ENCODE measurements around the gene RAB40C. TPM values are rescaled to one million over a fixed set of nuclear protein-coding genes. Genes with fewer than 3 reads are reported as not detected.

RAB40C gene
- total RNA-seq, 1 experiment from 2014 or later: 19.9 TPM

- H3K4me3 ChIP-seq (ENCODE audit: low read depth, low read length, poor library complexity, severe bottlenecking): no peak overlapping the region
- H3K27me3 ChIP-seq (replicated peaks; ENCODE audit: insufficient read depth, low read depth, low read length, poor library complexity): no peaks in the 10 kb centered on the region
- no peaks in the 10 kb centered on the region for H3K9me3 ChIP-seq (ENCODE audit: low read depth, low read length, poor library complexity, severe bottlenecking)
- TF ChIP-seq CTCF (conservative IDR thresholded peaks at IDR 0.05; ENCODE audit: low read depth, low read length): no peak
- H3K4me1 ChIP-seq (ENCODE audit: insufficient read depth, low read length, poor library complexity, severe bottlenecking): peaks cover 3% of the 10 kb centered on the region
- ChIA-PET CTCF (no interaction called here), POLR2A (ENCODE audit: low non-redundant PET) (no interaction called here)
- H3K27ac ChIP-seq (ENCODE audit: low read depth, low read length, poor library complexity, severe bottlenecking): no peak overlapping the region
- DNase-seq (ENCODE audit: low spot score): no peak
- intact Hi-C loops (cut with micrococcal nuclease; ENCODE audit: unreplicated experiment): no loop called here
- H3K36me3 ChIP-seq (ENCODE audit: insufficient read depth, low read length, poor library complexity, severe bottlenecking): peaks cover 46% of the 10 kb centered on the region
- no TSS peak for BruUV-seq (replicated peaks)
Observed at GRCh38 chr16:669666-670065, 79.8 kb downstream of the RAB40C start.

GRCh38 chr16:670485-671352 lies 80.9 kb downstream of the RAB40C start:
- Histone ChIP-seq H3K4me3 (ENCODE audit: low read depth, low read length, poor library complexity, severe bottlenecking) (no peak overlapping the region), H3K27ac (ENCODE audit: low read depth, low read length, poor library complexity, severe bottlenecking) (no peak overlapping the region), H3K4me1 (ENCODE audit: insufficient read depth, low read length, poor library complexity, severe bottlenecking) (peaks cover 11% of the 10 kb centered on the region), H3K9me3 (ENCODE audit: low read depth, low read length, poor library complexity, severe bottlenecking) (no peaks in the 10 kb centered on the region), H3K36me3 (ENCODE audit: insufficient read depth, low read length, poor library complexity, severe bottlenecking) (peaks cover 46% of the 10 kb centered on the region), H3K27me3 (replicated peaks; ENCODE audit: insufficient read depth, low read depth, low read length, poor library complexity) (no peaks in the 10 kb centered on the region)
- intact Hi-C loops (cut with micrococcal nuclease; ENCODE audit: unreplicated experiment): no loop called here
- no peak for TF ChIP-seq CTCF (conservative IDR thresholded peaks at IDR 0.05; ENCODE audit: low read depth, low read length)
- TF ChIP-seq EZH2 (IDR thresholded peaks at IDR 0.05; ENCODE audit: borderline replicate concordance, low read depth, low read length, poor library complexity, severe bottlenecking): no peak
- POLR2A ChIA-PET (ENCODE audit: low non-redundant PET): interaction anchor here (0.6 kb wide), 1 partner anchor 284 kb away, joined by 9 read pairs; no protein-coding TSS in a partner anchor
- no TSS peak for BruUV-seq (replicated peaks)
- DNase-seq (ENCODE audit: low spot score): no peak
- CTCF ChIA-PET: no interaction called here

- ChIA-PET POLR2A (ENCODE audit: low non-redundant PET) (no interaction called here), CTCF (no interaction called here)
- Histone ChIP-seq H3K27me3 (replicated peaks; ENCODE audit: insufficient read depth, low read depth, low read length, poor library complexity) (no peaks in the 10 kb centered on the region), H3K9me3 (ENCODE audit: low read depth, low read length, poor library complexity, severe bottlenecking) (no peaks in the 10 kb centered on the region), H3K4me3 (ENCODE audit: low read depth, low read length, poor library complexity, severe bottlenecking) (no peak overlapping the region), H3K36me3 (ENCODE audit: insufficient read depth, low read length, poor library complexity, severe bottlenecking) (peaks cover 46% of the 10 kb centered on the region), H3K27ac (ENCODE audit: low read depth, low read length, poor library complexity, severe bottlenecking) (no peak overlapping the region), H3K4me1 (ENCODE audit: insufficient read depth, low read length, poor library complexity, severe bottlenecking) (peaks cover 11% of the 10 kb centered on the region)
- no peak for DNase-seq (ENCODE audit: low spot score)
- TF ChIP-seq CTCF (conservative IDR thresholded peaks at IDR 0.05; ENCODE audit: low read depth, low read length) (no peak), EZH2 (IDR thresholded peaks at IDR 0.05; ENCODE audit: borderline replicate concordance, low read depth, low read length, poor library complexity, severe bottlenecking) (no peak)
- BruUV-seq (replicated peaks): no TSS peak
- intact Hi-C loops (cut with micrococcal nuclease; ENCODE audit: unreplicated experiment): no loop called here
Observed at GRCh38 chr16:671353-672131, 81.7 kb downstream of the RAB40C start.
